Activated T-cell treated with anti-CD3 and anti-CD28 coated beads for 4 hours (primary cell): Measurements from ENCODE around the gene ANKMY2.

Experiments used
- DNase-seq: peaks from one replicate; pipeline ENCODE4 v3.0.0-alpha.2; 2020

Gene ANKMY2

DNA sequence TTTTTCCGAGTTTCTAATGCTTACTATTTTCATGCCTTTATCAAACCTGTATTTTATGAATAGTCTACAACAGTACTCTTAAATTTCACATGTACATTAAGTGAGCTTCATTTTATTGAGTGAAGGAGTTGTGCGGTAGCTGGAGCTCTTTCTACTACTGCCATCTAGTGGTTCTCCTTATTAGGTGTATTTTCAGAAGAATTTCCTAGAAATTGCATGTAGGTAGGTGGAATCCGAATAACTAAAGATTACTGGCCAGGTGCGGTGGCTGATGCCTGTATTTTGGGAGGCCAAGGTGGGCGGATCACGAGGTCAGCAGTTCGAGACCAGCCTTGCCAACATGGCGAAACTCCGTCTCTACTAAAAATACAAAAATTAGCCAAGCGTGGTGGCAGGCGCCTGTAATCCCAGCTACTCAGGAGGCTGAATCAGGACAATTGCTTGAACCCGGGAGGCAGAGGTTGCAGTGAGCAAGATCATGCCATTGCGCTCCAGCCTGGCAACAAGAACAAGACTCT, 80.6 kb downstream of the ANKMY2 start:
- no peak for DNase-seq

DNA sequence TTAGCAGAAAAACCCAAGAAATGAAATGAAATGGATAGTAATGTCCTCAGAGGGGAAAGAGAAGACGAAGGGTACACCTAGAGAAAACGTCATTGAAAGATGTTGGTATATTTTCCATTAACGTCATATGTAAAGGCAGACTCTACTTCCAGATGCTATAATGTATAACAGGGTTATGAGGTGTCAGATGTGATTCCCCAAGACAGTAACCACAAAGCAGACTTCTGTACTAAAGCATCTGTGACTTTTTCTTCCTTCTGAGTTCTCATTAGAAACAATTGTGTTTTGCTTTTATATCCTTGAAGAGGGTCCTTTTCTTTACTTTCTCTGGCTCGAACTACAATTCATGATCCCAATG, 81.6 kb downstream of the ANKMY2 start:
- no peak for DNase-seq

DNA sequence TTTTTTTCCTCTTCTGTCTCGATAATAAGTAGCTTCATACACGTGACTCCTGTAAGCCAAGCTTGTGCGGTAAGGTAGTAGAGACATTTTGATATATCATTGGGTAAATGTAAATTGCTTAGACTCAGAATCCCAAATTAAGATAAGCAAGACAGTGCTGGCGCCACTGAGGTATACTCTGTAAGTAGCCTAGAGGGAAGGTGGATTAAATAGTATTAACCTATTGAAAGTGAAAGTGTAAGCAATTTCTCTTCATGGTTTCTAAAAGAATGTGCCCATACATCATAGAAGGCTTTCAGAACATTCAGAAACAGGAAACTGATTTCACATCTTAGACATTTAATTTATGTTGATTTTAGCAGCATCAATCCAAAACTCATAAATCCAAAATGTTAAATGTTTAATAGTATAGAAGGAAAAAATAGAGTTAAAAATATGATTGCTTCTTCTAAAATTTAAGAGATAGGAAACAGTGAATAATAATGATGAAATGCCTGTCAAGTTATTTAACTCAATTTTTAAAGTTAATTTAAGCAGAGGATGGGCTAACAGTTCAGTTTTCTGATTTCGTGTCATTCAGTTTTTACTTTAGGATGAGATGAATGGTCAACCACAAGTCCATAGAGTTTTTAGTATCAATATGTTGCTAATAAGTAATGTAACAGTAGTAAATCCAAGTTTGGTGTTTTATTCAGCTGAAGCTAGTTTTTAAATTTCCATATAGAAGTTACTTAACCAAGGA, 82.1 kb downstream of the ANKMY2 start:
- no peak for DNase-seq

DNA sequence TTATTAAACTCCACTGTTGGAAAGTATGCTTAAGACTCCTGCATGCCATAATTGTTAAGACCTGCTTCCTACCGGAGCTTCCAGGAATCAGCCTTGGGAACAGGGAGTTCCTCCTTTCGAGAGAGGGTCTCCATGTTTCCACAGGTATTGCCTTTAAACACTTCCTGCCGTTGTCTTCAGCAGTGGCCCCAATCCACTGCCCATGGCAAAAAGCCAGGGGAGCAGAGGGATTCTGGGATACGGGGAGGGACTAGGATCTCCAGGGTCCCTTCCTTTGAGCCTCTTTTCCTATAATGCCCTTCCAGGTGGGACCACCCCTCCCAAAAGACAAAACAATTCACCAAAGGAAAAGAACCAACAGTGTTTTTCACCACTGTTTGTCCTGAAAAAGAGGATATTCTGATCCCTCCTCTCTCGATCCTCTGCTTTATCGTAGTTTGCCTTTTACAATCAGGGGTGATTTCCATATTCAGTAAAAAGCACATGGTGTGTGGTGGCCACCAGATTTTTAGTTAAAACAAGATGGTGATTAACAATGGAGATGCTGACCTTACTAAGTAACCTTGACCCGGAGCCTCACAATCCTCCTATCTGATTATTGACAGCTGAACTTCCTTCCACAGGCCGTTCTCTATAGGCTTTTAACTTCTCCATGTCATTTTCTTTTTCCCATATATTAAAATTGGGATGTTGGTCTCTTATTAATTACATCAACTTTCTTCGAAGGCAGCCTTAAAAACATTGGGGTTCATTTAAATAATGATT, 82.9 kb downstream of the ANKMY2 start:
- DNase-seq: no peak

DNA sequence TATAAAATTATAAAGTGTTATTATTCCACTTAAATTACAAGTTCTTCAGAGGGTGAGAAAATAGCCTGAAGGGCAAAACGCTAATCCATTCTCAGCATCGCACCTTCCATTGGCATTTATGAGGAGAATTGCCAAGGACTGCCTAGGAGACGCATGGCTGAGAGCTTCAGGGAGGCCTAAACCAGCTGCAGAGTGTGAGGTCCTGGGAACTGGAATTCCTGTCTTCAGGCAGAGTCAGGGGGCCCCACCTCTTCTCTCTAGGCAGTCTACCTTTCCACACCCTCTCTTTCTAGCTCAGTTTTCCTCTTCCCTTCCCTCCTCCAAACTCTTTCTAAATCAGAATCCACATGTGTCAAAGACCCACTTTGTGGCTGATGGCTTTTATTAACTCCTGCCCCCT, 83.6 kb downstream of the ANKMY2 start:
- no peak for DNase-seq

DNA sequence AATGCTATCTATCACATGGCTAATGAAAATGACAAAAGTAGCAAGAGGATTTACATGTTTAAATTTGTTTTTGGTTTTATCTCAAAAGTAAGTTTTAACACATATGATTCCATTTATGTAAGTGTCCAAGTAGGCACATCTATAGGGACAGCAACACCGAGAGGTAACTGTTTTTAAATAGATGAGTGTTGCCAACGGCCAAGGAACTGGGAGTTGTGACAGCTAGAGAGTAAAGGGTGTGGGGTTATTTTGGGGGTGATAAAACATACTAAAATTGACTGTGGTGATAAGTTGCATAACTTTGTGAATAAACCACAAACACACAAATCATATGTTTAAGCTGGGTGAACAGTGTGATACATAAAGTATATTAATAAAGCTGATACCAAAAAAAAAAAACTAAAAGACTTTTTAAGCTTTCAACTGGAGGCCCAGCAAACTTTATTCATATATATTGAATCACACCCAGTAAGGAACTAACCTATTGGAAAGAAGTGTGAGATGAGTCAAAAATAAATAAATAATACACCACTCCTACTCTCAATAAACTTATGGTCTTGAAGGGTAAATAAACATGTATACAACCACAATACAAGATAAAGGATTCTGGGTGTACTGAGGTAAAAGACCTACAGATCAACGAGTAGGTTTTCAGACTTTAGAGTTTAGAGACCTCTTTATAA, 85.9 kb downstream of the ANKMY2 start:
- no peak for DNase-seq

DNA sequence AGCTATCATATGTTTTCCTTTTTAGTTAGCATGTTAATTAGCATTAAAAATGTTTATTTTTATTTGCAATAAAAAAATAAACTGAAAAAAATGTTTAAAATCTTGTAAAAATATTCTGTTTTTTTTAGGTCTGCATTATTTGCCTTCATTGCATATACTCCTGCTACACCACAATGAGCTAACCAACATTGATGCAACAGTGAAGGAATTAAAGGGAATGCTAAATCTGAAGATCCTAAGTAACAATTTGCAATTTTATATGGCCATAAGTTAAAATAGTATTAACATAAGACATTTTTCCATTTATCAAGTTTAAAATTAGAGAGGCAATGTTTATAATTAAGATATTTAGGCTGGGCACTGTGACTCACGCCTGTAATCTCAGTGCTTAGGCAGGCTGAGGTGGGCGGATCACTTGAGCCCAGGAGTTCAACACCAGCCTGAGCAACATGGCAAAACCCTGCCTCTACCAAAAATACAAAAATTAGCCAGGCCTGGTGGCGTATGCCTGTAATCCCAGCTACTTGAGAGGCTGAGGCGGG, 86.7 kb downstream of the ANKMY2 start:
- DNase-seq: no peak

DNA sequence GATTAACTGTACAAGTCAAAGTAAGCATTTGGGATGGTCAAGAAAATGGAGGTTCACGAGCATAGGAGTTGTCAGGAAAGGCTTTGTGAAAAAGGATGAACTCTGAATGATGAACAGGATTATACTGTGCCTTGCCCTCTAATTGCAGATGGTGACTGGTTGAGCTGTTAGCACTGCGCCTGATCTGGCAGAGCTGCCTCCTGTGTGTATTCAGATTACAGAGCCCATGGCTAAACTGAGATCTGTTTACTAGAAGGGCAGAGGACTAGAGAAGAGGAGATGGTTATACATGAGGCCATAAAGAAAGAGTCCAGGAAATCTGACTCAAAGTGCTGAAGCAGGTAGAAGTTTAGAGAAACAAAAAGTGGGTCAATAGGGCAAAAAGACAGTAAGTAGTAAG, 89.2 kb downstream of the ANKMY2 start:
- no peak for DNase-seq

DNA sequence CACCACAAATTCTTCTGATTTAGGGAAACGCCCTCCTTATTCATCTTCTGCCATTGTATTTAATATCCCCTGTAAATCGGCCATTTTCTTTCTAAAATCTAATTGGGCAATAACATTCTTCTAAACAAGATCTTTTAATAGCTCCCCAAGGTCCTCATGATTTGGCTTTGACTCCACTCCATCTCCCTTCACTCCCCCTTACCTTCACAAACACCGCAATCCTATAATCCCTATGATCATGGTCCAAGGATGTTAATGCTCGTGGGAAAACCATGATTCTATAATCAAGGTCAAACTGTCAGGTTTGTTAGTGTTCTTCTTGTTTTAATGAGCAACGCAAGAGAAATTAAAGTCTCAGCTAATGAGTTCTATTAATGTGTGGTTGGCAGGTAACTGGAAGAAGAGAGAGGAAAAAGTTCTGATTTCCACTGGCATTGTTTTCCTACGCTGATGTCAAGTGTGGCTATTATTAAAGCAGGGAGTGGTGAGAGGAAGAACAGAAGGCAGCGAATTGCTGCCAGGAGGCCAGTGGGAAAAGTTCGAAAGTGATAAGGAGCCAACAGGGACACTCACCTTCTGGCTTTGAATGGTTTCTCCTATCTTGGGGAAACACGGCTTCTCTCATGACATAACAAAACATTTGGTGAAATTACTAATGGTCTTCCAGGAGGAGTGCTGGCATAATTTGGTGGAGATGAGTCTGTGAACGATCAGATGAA, 90.9 kb downstream of the ANKMY2 start:
- no peak for DNase-seq

DNA sequence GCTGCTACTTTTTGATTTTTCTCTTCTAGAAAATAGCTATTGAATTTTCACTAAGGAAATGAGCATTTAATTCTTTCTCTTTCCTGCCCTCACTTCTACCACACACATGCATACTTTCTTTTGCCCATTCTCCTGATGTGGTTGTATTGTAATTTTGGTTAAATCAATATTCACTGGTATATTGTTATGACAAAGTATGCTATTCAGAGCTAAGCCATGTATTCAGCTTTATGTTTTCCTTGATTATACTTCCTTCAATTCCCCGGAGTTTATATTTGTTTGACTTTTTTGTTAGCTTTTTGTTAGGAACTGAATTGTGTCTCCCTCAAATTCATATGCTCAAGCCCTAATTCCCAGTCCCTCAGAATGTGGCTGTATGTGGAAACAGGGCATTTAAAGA, 94.9 kb downstream of the ANKMY2 start:
- DNase-seq: no peak
